Fibroblast of the aortic adventitia (primary cell): ENCODE results near the gene SNED1. TPM values are rescaled to one million over a fixed set of nuclear protein-coding genes. Genes with fewer than 3 reads are reported as not detected.

Experiments
- DNase-seq: peaks from one replicate; pipeline ENCODE4 v3.0.0-alpha.2; 2010; ENCODE audit warnings: low read depth
- H3K4me3 ChIP-seq: 2 replicates; pipeline ENCODE4 v1.5.1; 2011; ENCODE audit warnings: low read depth, mild to moderate bottlenecking, control low read depth, low read length, moderate library complexity
- CTCF ChIP-seq: IDR thresholded peaks from 2 replicates; pipeline ENCODE4 v1.5.1; 2011; ENCODE audit warnings: mild to moderate bottlenecking, low read length, control low read depth, inconsistent platforms; ENCODE audit not compliant: insufficient read depth
- total RNA-seq: library from RNA; depleted of rRNA; stranded (reverse); fragments of >200 nt; gene quantifications from 2 replicates; pipeline ENCODE4 v1.2.3, GENCODE V29; 2012; ENCODE audit warnings: low replicate concordance

SNED1 gene
- total RNA-seq, 1 donor: 77.5 TPM

DNA sequence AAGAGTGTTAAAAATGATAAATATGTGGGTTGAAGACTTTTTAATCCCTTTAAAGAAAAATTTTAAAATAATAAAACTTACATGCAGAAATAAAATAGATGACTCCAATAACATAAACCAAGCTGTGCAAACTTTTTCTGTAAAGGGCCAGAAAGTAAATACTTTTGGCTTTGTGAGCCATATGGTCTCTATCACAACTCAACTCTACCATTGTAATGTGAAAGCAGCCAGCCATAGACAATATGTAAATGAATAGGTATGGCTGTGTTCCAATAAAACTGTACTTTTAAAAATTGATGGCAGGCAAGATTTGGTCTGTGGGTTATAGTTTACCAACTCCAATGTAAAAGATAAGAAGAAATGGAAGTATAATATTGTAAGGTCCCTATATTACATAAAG lies 45.2 kb downstream of the SNED1 start:
- TF ChIP-seq CTCF: no peak
- peak; percentile 7 for DNase-seq
- no peak overlapping the region for H3K4me3 ChIP-seq

DNA sequence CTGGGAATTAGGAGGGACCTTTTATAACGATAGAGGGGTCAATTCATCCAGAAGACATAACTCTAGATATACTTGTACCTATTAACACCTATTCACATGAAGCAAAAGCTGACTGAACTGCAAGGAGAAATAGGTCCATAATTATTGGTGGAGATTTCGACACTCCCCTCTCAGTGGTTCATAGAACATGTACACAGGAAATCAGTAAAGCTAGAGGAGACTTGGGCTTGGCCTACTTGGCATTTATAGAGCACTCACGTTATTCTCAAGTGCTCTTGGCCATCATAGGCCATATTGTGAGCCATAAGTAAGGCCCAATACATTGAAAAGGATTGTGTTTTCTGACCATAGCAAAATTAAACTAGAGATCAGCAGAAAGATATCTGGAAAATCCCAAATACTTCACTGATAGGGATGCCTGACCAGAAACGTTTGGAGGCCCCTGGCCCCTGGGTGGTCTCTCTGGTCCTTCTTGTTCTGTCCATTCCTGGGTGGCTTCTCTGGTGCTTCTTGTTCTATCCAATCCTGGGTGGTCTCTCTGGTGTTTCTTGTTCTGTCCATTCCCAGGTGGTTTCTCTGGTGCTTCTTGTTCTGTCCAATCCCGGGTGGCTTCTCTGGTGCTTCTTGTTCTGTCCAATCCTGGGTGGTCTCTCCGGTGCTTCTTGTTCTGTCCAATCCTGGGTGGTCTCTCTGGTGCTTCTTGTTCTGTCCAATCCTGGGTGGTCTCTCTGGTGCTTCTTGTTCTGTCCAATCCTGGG lies 49.0 kb downstream of the SNED1 start:
- no peak for DNase-seq
- no peak overlapping the region for H3K4me3 ChIP-seq
- no peak for TF ChIP-seq CTCF

GRCh38 chr2:241048149-241048948 lies 49.9 kb downstream of the SNED1 start:
- no peak overlapping the region for H3K4me3 ChIP-seq
- no peak for DNase-seq
- TF ChIP-seq CTCF: no peak

DNA sequence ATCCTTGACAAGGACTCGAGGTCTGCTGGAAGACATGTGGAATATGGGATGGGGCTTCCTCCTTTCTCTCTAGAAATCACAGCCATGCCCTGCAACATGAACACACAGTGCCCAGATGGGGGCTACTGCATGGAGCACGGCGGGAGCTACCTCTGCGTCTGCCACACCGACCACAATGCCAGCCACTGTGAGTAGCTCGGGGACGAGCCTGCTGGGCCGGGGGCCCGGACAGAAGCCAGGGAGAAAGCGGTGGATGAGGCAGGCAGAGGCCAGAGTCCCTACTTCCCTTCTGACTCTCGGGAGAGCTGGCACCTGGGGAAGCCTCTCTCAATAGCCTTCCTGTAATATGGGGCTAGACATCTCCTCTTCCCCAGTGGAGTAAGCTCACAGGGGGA lies 50.5 kb downstream of the SNED1 start:
- H3K4me3 ChIP-seq: no peak overlapping the region

DNA sequence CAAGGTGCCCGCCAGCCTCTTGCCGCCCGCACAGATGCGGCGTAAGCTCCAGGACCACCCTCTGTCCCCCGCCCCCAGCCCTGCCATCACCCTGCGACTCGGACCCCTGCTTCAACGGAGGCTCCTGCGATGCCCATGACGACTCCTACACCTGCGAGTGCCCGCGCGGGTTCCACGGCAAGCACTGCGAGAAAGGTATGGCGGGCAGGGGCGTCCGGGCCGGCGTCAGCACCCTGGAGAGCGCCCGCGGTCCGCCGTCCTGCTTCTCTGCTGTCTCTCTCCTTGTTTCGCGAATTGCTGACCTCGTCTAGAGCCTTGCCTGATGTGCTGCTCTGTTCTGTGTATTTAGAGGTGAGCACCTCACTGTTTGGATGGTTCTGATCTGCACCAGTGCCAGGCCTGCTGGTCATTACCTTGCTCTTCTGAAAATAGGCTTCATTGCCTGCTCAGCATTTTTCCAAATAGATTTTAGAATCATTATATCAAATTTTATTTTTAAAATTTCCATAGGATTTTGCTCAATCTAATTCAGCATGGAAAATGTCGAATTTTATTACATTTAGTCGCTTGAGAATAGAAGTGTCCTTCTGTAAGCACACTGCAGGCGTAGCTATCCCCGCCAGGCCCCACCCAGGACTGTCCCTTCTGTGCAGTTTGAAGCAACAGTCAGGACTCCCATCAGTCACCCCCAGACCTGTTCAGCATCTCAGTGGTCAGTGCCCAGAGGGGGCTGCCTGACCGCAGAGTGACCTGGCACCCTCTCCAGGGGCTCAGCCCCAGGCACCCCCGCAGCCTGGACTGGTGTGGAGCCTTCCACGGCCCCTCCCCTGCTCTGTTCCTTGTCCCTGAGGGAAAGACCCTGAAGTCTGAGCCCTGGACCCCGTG lies 51.6 kb downstream of the SNED1 start:
- TF ChIP-seq CTCF: no peak
- DNase-seq: no peak
- no peak overlapping the region for H3K4me3 ChIP-seq

More for the DNA sequence above, 50.5 kb downstream of the SNED1 start:
- no peak for DNase-seq
- TF ChIP-seq CTCF: no peak
